Endothelial cell of umbilical vein (primary cell): ENCODE data around the gene KIAA1549.

Experiments used
- EZH2 ChIP-seq: IDR thresholded peaks from 2 replicates; pipeline ENCODE4 v1.6.1; 2012; ENCODE audit warnings: borderline replicate concordance, low read depth, mild to moderate bottlenecking, moderate library complexity, low read length, inconsistent platforms; ENCODE audit not compliant: severe bottlenecking
- JUN ChIP-seq: IDR thresholded peaks from 2 replicates; pipeline ENCODE4 v1.6.1; 2011; ENCODE audit warnings: borderline replicate concordance, low read depth; ENCODE audit not compliant: insufficient read length, insufficient read depth
- POLR2A ChIP-seq: IDR thresholded peaks from 2 replicates; pipeline ENCODE4 v1.6.1; 2012; ENCODE audit warnings: low read depth, mild to moderate bottlenecking, control low read depth, low read length
- TF ChIP-seq, protein P1 (sequence below), 2 donors: IDR thresholded peaks; 1 replicate in 1 of 2; 2 replicates in 1 of 2; pipeline ENCODE4 v1.5.1; 2011; ENCODE audit warnings: low read length in 2 of 2, mild to moderate bottlenecking in 2 of 2, moderate library complexity in 2 of 2, control low read depth in 1 of 2, inconsistent platforms in 1 of 2, low read depth in 1 of 2; ENCODE audit not compliant: insufficient read depth in 1 of 2; ENCODE audit errors: extremely low read depth in 1 of 2

DNA sequence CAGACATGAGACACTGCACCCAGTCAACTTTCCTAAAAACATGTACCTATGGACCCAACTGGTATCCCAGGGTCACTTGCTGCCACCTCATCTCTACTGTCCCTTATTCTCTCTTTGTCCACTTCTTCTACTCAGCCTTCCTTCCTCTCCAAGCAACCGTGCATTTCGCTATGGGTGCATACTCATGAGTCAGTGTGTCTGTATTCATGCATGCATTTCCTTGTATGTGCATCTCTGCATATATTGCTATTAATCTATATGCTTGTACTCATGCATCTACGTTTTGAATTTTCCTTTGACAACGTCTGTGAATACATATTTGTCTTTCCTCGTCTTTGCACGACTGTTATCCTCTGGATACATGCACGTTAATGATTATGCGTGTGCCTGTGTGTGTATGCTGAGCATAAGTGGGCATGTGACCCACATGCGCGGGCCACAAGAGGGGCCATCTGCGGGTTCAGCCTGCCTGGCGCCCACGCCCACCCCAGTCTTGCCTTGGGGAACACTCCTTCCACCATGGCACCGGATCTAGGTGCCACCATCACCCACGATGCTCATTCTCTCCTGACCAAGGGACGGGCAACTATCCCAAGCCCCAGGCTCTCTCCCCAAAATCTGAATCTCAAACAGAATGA, 23.3 kb downstream of the KIAA1549 start:
- TF ChIP-seq POLR2A (no peak), JUN (no peak), EZH2 (no peak)
- TF ChIP-seq, protein P1, sequence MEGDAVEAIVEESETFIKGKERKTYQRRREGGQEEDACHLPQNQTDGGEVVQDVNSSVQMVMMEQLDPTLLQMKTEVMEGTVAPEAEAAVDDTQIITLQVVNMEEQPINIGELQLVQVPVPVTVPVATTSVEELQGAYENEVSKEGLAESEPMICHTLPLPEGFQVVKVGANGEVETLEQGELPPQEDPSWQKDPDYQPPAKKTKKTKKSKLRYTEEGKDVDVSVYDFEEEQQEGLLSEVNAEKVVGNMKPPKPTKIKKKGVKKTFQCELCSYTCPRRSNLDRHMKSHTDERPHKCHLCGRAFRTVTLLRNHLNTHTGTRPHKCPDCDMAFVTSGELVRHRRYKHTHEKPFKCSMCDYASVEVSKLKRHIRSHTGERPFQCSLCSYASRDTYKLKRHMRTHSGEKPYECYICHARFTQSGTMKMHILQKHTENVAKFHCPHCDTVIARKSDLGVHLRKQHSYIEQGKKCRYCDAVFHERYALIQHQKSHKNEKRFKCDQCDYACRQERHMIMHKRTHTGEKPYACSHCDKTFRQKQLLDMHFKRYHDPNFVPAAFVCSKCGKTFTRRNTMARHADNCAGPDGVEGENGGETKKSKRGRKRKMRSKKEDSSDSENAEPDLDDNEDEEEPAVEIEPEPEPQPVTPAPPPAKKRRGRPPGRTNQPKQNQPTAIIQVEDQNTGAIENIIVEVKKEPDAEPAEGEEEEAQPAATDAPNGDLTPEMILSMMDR (IDR thresholded peaks at IDR 0.05; ENCODE audit: extremely low read depth in 1 of 2, insufficient read depth in 1 of 2, low read depth in 1 of 2, low read length in 2 of 2), result no peak
